ENCODE results near the gene RAD51B. TPM values are rescaled to one million over a fixed set of nuclear protein-coding genes. Genes with fewer than 3 reads are reported as not detected.

RAD51B gene
- total and polyA plus RNA-seq, 4 experiments from 2014 or later, result 22.0 to 35.7 (median 31.4) TPM

DNA sequence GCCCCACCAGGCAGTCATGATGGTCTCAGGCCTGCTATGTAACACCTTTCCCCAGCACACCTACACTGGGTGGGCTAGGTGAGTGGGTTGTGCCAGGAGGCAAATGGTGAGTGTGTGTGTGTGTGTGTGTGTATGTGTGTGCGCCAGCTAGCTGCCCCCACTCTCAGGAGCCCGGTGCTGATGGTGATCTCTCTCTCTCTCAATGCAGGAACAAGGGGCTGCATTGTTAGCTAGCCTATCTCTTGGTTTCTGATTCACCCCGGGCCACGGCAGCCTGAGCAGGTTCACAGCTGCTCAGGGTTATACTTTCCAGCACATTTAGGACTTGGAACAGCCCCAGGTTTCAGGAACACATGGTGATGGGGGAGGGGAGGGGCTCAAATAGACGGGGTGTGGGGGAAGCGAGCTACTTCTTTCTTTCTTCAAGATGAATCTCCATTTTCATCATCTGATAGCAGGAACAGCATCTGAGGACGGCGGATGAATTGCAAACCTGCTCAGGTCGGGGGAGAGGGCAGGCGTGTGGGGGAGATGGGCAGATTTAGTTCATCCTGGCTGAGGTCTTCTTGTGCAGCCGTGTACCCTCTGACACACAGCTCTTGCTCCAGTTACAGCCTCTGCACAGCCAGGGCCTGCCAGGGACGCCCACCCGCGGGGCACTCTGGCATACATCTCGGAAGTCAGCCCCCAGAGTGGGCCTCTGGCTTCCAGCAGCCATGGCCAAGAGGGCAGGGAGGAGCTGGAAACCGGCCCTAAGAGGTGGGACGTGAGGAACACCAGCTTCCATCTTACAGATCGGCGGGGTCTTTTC lies 835.6 kb downstream of the RAD51B start:
- Histone ChIP-seq H3K27me3 (ENCODE audit: insufficient read depth, low read length) (no peaks in the 10 kb centered on the region), H3K9me3 (ENCODE audit: control insufficient read depth in 1 of 2, low read length in 2 of 2) (no peaks in the 10 kb centered on the region), H3K36me3 (ENCODE audit: insufficient read depth, low read length) (no peaks in the 10 kb centered on the region), H3K27ac (ENCODE audit: low read depth, low read length) (no peak overlapping the region), H3K4me3 (ENCODE audit: low read length in 2 of 2) (no peak overlapping the region), H3K4me1 (ENCODE audit: insufficient read depth, low read length) (peaks cover 10% of the 10 kb centered on the region)
- ChIA-PET CTCF (ENCODE audit: partially characterized antibody) (no interaction called here), POLR2A (ENCODE audit: partially characterized antibody) (interaction anchor here (1.3 kb wide), 1 partner anchor 9 kb away, joined by 3 read pairs; no protein-coding TSS in a partner anchor)
- no peaks in the 10 kb centered on the region for H3K9me3 Mint-ChIP-seq
- H3K4me3 Mint-ChIP-seq, result no peak overlapping the region
- H3K27me3 Mint-ChIP-seq, result no peaks in the 10 kb centered on the region
- peaks cover 3 to 23% (median 7%) of the 10 kb centered on the region in 4 donors for H3K4me1 Mint-ChIP-seq
- H3K27ac Mint-ChIP-seq, result peak overlapping the region in 1 of 7 donors; percentile 25
- no peak for DNase-seq
- intact Hi-C loops (cut with micrococcal nuclease), result no loop called here
- no peaks in the 10 kb centered on the region for H3K36me3 Mint-ChIP-seq

- Histone ChIP-seq H3K9me3 (ENCODE audit: control insufficient read depth in 1 of 2, low read length in 2 of 2) (no peaks in the 10 kb centered on the region), H3K36me3 (ENCODE audit: insufficient read depth, low read length) (no peaks in the 10 kb centered on the region), H3K4me3 (ENCODE audit: low read length in 2 of 2) (no peak overlapping the region), H3K27ac (ENCODE audit: low read depth, low read length) (no peak overlapping the region), H3K27me3 (ENCODE audit: insufficient read depth, low read length) (no peaks in the 10 kb centered on the region), H3K4me1 (ENCODE audit: insufficient read depth, low read length) (peaks cover 3% of the 10 kb centered on the region)
- Mint-ChIP-seq H3K4me1 (peaks cover 0 to 16% (median 2%) of the 10 kb centered on the region in 4 donors), H3K36me3 (no peaks in the 10 kb centered on the region), H3K27me3 (no peaks in the 10 kb centered on the region), H3K9me3 (no peaks in the 10 kb centered on the region), H3K4me3 (no peak overlapping the region), H3K27ac (no peak overlapping the region)
- ChIA-PET CTCF (ENCODE audit: partially characterized antibody) (no interaction called here), POLR2A (ENCODE audit: partially characterized antibody) (interaction anchor here (1.0 kb wide), 1 partner anchor 14 kb away, joined by 3 read pairs; no protein-coding TSS in a partner anchor)
- intact Hi-C loops (cut with micrococcal nuclease), result no loop called here
- DNase-seq, result no peak
Observed at GRCh38 chr14:68655911-68656316, 836.3 kb downstream of the RAD51B start.

GRCh38 chr14:68656452-68656851 lies 836.9 kb downstream of the RAD51B start:
- Mint-ChIP-seq H3K27ac (no peak overlapping the region), H3K4me1 (peaks cover 0 to 15% (median 3%) of the 10 kb centered on the region in 4 donors), H3K4me3 (no peak overlapping the region), H3K36me3 (no peaks in the 10 kb centered on the region), H3K9me3 (no peaks in the 10 kb centered on the region), H3K27me3 (no peaks in the 10 kb centered on the region)
- no peaks in the 10 kb centered on the region for H3K4me1 ChIP-seq (ENCODE audit: insufficient read depth, low read length)
- no peak for DNase-seq
- no peak overlapping the region for H3K4me3 ChIP-seq (ENCODE audit: low read length in 2 of 2)
- H3K27me3 ChIP-seq (ENCODE audit: insufficient read depth, low read length), result no peaks in the 10 kb centered on the region
- intact Hi-C loops (cut with micrococcal nuclease), result no loop called here
- ChIA-PET CTCF (ENCODE audit: partially characterized antibody) (interaction anchor here (1.2 kb wide), 1 partner anchor 133 kb away, joined by 3 read pairs; no protein-coding TSS in a partner anchor), POLR2A (ENCODE audit: partially characterized antibody) (interaction anchor here (1.0 kb wide), 1 partner anchor 14 kb away, joined by 3 read pairs; no protein-coding TSS in a partner anchor)
- H3K9me3 ChIP-seq (ENCODE audit: control insufficient read depth in 1 of 2, low read length in 2 of 2), result no peaks in the 10 kb centered on the region
- H3K36me3 ChIP-seq (ENCODE audit: insufficient read depth, low read length), result no peaks in the 10 kb centered on the region
- H3K27ac ChIP-seq (ENCODE audit: low read depth, low read length), result no peak overlapping the region

DNA sequence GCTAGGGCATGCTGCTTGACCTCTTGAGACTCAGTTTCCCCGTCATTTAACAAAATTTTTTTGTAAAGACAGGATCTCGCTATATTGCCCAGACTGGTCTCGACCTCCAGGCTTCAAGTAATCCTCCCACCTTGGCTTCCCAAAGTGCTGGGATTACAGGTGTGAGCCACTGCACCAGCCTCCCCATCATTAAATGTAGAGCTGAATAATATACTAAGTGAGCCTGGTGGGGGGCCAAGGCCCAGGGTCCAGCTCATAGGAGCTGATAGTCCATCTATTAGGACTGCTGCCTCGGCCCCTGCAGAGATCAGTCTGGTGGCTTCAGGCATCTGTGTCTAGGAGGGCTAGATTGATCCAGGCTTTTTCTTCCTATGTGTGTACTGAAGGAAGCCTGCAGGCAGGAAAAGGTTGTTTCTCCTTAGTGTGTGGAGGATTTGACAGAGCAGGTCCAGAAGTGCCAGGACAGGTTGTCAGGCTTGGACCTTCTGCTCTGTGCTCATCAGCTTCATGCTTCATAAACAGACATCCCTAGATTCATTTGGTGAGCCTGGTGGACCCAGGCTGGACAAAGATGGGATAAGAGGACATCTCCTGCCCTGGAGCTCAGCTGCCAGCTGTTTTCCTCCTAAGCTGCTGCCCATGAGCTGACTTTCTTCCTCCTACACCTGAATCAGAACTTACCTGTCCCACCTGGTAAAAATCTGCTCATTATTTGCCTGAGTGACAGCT lies 837.9 kb downstream of the RAD51B start:
- H3K4me3 Mint-ChIP-seq, result no peak overlapping the region
- POLR2A ChIA-PET (ENCODE audit: partially characterized antibody), result interaction anchor here (0.8 to 1.3 kb wide), 2 partner anchors 13 to 28 kb away, joined by 3 to 4 read pairs; no protein-coding TSS in a partner anchor
- H3K27ac Mint-ChIP-seq, result no peak overlapping the region
- no peaks in the 10 kb centered on the region for H3K27me3 ChIP-seq (ENCODE audit: insufficient read depth, low read length)
- no peaks in the 10 kb centered on the region for H3K9me3 Mint-ChIP-seq
- H3K36me3 ChIP-seq (ENCODE audit: insufficient read depth, low read length), result no peaks in the 10 kb centered on the region
- no peaks in the 10 kb centered on the region for H3K9me3 ChIP-seq (ENCODE audit: control insufficient read depth in 1 of 2, low read length in 2 of 2)
- no peaks in the 10 kb centered on the region for H3K4me1 ChIP-seq (ENCODE audit: insufficient read depth, low read length)
- no peak for DNase-seq
- CTCF ChIA-PET (ENCODE audit: partially characterized antibody), result interaction anchor here (1.2 kb wide), 1 partner anchor 132 kb away, joined by 3 read pairs; no protein-coding TSS in a partner anchor
- peaks cover 2 to 17% (median 3%) of the 10 kb centered on the region in 4 donors for H3K4me1 Mint-ChIP-seq
- H3K4me3 ChIP-seq (ENCODE audit: low read length in 2 of 2), result no peak overlapping the region
- H3K27me3 Mint-ChIP-seq, result no peaks in the 10 kb centered on the region
- intact Hi-C loops (cut with micrococcal nuclease), result no loop called here
- H3K36me3 Mint-ChIP-seq, result no peaks in the 10 kb centered on the region
- H3K27ac ChIP-seq (ENCODE audit: low read depth, low read length), result no peak overlapping the region

DNA sequence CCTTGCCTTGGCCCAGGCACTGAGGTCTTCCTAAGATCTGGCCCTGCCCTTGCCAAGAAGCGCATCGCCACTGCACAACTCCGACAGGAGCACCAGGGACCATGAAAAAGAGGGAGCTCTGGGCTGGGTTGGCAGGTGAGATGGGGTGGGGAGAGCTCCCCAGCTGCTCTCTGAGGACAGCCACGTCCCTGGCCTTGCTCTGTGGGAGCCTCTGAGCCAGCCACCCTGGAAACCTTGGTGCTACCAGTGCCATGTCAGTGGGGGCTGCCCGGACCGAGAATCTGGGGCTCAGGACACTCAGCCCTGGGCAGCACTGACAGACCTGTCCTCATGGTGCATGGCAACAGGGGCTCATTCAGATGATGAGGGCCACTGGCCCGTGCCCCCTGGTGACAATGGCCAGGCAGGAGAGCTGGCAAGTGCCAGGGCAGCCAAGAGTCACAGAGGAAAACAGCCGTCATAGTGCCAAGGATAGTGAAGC lies 838.5 kb downstream of the RAD51B start:
- Mint-ChIP-seq H3K4me1 (peaks cover 2 to 19% (median 6%) of the 10 kb centered on the region in 4 donors), H3K27ac (no peak overlapping the region)
- H3K9me3 ChIP-seq (ENCODE audit: control insufficient read depth in 1 of 2, low read length in 2 of 2), result no peaks in the 10 kb centered on the region

GRCh38 chr14:68658943-68659931 lies 839.7 kb downstream of the RAD51B start:
- Mint-ChIP-seq H3K9me3 (no peaks in the 10 kb centered on the region), H3K27ac (peak overlapping the region in 1 of 7 donors; percentile 62), H3K4me1 (peaks cover 8 to 26% (median 16%) of the 10 kb centered on the region in 4 donors), H3K27me3 (no peaks in the 10 kb centered on the region), H3K36me3 (no peaks in the 10 kb centered on the region), H3K4me3 (no peak overlapping the region)
- no peak overlapping the region for H3K27ac ChIP-seq (ENCODE audit: low read depth, low read length)
- H3K9me3 ChIP-seq (ENCODE audit: control insufficient read depth in 1 of 2, low read length in 2 of 2), result no peaks in the 10 kb centered on the region
- ChIA-PET POLR2A (ENCODE audit: partially characterized antibody) (interaction anchor here (1.0 to 1.4 kb wide), 5 partner anchors 8 to 151 kb away, joined by 3 to 6 read pairs (median 3); no protein-coding TSS in a partner anchor), CTCF (ENCODE audit: partially characterized antibody) (interaction anchor here (1.5 kb wide), 1 partner anchor 157 kb away, joined by 3 read pairs; no protein-coding TSS in a partner anchor)
- H3K4me3 ChIP-seq (ENCODE audit: low read length in 2 of 2), result no peak overlapping the region
- H3K4me1 ChIP-seq (ENCODE audit: insufficient read depth, low read length), result peaks cover 18% of the 10 kb centered on the region
- H3K36me3 ChIP-seq (ENCODE audit: insufficient read depth, low read length), result no peaks in the 10 kb centered on the region
- no peaks in the 10 kb centered on the region for H3K27me3 ChIP-seq (ENCODE audit: insufficient read depth, low read length)
- no peak for DNase-seq
- intact Hi-C loops (cut with micrococcal nuclease), result no loop called here

More for the DNA sequence above, 838.5 kb downstream of the RAD51B start:
- no peaks in the 10 kb centered on the region for H3K36me3 ChIP-seq (ENCODE audit: insufficient read depth, low read length)
- no peak for DNase-seq
- CTCF ChIA-PET (ENCODE audit: partially characterized antibody), result no interaction called here
- Mint-ChIP-seq H3K9me3 (no peaks in the 10 kb centered on the region), H3K4me3 (no peak overlapping the region), H3K36me3 (no peaks in the 10 kb centered on the region), H3K27me3 (no peaks in the 10 kb centered on the region)
- no peak overlapping the region for H3K4me3 ChIP-seq (ENCODE audit: low read length in 2 of 2)
- peaks cover 6% of the 10 kb centered on the region for H3K4me1 ChIP-seq (ENCODE audit: insufficient read depth, low read length)
- no peak overlapping the region for H3K27ac ChIP-seq (ENCODE audit: low read depth, low read length)
- intact Hi-C loops (cut with micrococcal nuclease), result no loop called here
- no peaks in the 10 kb centered on the region for H3K27me3 ChIP-seq (ENCODE audit: insufficient read depth, low read length)
- POLR2A ChIA-PET (ENCODE audit: partially characterized antibody), result interaction anchor here (0.8 to 1.3 kb wide), 3 partner anchors 12 to 130 kb away, joined by 3 to 6 read pairs (median 4); no protein-coding TSS in a partner anchor

Measured in CD4-positive, alpha-beta memory T cell (primary cell).